HG02981 (cell line): ENCODE results near the gene KLF7.

Source experiments
- ATAC-seq: cut with Tn5 transposase; IDR thresholded peaks from one replicate; pipeline ENCODE4 v1.9.1; 2021; ENCODE audit warnings: mild to moderate bottlenecking, moderate library complexity; ENCODE audit not compliant: unreplicated experiment

KLF7 gene

DNA sequence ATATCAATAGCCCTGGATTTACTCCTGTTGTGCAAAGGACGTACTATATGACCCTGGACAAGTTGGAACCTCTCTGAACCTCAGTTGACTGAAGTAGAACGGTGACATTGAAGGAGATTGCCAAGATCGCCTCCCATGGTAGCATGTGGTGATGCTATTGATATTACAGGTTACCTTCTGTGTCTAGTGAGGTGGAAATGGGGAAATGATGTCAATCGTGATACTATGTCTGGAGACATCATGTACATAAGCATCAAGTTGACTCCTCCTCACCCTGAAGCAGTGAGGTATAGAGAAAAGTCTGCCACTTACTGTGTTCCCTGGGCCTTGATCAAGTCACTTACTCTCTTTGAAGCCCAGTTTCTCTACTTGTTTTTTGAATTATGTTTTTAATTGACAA is 93.9 kb downstream of the KLF7 start:
- no peak for ATAC-seq

DNA sequence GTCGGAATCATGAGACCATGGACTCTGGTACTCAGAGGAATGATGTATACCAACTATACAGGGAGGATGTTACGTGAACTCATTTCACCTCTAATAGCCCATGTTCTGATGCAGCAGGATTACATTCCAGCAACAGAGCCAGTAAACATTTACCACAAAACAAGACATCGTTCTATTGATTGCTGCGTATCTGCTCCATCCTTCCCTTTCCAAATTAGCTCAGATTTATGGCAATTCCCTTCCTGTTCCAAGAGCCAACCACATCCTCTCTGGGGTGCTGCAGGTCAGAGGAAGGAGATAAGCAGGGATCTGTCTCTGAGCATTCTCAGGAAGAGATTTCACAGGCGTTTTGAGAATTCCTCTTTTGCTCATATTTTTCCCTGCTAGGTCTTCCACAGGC is 98.3 kb downstream of the KLF7 start:
- no peak for ATAC-seq

DNA sequence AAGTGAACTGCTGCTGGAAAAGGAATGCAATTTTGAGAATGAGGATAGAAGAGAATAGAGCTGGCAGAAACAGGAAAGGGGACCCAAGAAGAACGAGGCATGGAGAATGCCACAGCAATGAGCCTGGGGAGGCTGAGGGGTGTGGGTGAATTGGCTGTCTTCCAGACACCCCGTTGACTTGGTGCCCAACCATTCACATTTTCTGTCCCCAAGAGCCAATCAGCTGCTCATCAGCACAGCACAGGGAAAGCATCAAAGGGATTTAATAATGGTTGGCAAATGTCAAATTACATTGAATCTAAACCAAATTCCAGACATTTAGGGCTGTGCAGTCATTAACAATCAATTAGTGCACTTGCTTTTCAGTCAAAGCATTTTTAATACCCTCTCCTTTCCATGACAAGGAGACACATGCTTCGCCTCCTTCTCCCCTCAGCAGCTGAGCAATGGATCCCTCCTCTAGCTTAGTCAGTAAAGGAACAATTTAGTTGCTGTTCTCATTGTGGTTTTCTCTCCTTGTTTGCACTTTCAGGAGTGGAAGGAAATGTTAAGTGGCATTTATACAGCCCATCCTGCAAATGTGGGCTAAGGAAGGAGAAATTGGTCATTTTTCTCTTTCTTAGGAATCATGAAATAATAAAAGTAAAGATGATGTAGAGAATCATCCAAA is 98.8 kb downstream of the KLF7 start:
- ATAC-seq, result no peak

DNA sequence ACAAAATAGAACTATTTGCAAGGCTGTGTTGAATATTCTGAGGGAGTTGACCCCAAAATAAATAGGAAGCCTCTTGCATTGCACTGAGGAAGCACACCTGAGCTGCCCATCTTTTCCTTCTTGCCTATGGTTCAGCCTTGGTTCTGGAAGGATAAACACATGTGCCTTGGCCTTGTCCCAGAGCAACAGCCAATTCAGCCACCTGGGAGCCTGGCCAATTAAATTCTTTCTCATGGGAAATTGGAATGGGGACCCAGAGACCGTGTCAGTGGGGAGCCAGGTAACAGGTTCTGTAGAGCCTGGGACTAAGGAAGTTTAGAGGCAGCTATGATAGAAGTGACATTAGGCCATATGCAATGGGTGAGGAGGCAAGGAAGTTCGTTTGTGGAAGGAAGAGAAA is 99.6 kb downstream of the KLF7 start:
- ATAC-seq, result no peak

DNA sequence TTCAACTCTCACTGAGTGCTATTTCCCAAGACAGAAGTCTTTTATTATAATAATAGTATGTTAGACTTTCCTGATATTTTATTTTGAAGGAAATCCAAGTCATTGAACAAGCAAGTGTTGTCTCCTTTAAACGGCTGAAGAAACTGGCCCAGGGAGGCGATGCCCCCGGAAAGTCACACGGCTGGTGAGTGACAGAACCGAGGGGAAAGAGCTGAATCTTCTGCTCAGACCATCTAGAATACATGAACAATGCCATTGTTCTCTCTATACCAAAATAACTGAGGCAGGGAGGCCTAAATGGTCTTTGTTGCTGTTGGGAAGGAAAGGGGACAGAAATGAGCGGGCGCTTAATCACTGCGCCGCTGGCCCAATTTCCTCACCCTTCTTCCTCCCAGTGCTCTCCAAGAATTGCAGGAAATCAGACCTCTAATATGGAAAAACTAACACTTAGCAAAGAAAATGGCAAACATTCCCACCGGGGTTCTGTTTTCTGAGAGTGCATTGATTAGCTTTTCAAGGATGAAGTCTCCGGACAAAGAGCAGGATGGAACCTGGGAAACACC is 101.5 kb downstream of the KLF7 start:
- ATAC-seq, result no peak

DNA sequence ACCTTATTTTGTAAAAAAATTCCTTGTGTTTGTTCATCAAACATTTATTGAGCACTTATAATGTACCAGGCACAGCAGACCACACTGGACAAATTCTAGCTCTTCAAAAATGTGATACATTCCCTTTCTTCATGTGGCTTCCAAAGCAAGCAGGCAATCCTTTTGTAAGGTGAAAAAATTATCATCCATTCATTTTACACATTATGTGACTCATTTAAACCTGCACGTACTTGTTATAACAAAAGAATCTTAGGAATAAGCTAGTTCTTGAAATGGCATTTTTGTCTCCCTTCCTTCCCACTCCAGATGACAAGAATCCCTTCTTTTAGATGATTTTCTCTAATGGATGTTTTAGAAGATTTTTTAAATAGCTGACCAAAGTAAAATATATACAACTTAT is 104.6 kb downstream of the KLF7 start:
- ATAC-seq, result no peak

DNA sequence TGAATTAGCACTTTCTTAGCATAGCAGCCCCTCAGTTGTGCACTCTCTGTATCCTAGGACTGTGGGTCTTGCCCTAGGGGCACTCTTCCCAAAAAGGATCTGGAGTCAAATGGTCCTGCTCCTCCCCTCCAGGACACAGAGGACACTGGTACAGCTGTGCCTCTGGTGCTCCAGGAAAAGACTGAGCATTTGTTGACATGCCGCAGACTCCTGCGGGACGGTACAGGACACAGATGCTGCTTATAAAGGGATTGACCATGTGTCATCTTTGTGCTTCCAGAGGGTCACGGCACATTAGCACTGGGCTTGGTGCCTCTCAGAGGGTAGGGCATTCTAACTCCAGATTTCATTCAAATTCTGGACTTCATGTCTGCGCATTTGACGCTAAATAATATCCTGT is 110.5 kb downstream of the KLF7 start:
- no peak for ATAC-seq

DNA sequence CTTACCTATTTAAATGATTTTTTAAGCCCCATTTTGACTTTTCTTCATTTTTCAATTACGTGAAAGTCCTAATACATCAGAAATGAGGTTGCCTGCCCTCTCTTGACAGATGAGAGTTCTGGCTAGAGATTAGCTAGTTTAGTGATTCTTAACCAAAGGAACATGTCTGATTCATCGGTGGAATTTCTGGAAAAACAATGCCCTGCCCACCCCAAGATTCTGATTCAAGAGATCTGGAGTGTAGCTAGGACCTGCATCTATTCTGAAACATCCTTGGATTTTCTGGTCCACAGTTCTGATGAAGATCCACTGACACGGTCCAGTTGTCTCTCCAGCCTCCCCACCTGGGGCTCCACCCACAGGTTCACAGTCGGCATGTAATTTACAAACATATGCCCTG is 111.2 kb downstream of the KLF7 start:
- no peak for ATAC-seq

DNA sequence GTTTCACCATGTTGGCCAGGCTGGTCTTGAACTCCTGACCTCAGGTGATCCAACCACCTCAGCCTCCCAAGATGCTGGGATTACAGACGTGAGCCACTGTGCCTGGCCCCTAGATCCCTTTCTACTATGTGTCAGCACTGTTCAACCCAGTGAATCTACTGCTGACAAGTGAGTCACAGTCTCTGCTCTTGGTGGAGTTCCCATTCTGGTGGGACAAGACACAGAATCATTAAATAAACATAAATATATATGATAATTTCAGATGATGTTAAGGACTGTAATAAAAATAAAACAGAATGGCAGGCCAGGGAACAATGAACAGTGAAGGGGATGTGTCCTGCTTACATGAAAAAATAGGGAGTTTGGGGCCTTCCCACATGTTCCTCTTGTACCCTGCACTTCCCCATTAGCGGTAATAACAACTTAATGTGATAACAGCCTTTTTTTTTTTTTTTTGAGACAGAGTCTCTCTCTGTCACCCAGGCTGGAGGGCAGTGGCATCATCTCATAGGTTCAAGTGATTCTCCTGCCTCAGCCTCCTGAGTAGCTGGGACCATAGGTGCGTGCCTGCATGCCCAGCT is 114.3 kb downstream of the KLF7 start:
- ATAC-seq, result no peak

DNA sequence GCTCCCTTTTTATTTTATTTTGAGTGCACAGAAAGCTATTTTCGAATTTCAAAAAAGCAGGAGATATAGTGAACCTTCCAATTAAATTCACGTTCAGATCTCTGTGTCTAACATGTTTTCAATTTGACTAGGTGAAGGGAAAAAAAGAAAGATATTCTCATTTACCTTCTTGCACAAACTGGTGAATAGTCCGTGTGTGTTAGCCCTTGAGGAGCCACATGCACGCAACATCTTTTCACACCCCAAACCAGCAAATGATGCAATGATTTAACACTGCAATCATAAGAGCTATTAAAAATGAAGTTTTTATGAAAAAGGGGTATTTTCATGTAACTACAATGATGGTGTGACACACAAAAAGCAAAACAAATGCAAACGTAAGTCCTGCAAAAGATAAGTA is 116.6 kb downstream of the KLF7 start:
- ATAC-seq, result no peak

DNA sequence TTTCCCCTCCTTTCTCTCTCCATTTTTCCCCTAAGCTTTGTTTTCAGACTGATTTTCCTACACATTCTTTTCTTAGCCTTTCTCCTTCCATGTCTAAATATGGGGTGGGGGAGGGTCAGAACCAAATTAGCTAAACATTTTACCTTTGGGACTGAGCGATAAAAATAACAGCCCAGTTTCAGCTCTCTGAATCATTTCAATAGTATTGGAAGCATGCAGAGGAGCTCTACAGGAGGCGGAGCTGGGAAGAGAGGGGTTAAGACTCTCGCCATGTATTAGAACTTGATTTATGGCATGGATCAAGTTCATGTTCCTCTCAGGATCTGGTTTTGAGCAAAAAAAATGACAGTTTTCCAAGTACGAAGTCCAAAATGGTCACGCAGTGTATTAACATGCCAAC is 117.3 kb downstream of the KLF7 start:
- no peak for ATAC-seq

DNA sequence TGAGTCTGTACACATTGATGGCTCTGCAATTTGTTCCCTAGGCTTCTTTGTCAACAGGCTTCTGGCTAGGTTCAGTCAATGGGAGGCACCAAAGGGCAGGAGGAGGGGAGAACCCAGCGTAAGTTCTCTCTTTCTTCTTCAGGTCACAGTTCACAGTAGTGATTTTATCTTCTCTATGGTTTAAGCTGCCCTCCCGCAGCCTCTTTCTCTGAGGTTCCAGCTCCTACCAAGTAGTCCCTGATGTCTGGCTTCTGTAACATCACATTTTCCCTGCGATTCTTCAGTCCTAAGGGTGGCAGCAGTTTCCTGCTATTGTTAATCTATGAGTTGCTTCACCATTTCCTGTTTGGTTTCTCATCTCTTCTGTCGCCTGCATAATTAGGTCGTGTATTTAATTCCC is 119.0 kb downstream of the KLF7 start:
- ATAC-seq, result no peak

DNA sequence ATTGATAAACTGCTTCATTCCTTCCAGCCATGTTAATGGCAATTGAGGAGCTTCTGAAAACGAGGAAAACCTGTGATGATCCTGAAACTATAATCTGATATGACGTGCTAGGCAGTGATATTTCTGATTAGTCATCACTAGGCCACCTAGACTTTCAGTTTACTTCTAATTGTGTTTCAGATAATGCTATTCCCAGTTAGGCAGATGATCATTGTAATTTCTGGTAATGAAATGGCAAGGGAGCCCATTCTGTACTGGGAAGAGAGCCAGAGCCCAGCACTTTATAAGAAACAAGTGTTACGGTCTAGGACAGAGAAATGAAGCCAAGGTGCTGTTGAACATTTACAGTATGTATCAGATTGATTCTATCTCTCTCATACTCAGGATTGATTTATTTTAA is 120.2 kb downstream of the KLF7 start:
- no peak for ATAC-seq

DNA sequence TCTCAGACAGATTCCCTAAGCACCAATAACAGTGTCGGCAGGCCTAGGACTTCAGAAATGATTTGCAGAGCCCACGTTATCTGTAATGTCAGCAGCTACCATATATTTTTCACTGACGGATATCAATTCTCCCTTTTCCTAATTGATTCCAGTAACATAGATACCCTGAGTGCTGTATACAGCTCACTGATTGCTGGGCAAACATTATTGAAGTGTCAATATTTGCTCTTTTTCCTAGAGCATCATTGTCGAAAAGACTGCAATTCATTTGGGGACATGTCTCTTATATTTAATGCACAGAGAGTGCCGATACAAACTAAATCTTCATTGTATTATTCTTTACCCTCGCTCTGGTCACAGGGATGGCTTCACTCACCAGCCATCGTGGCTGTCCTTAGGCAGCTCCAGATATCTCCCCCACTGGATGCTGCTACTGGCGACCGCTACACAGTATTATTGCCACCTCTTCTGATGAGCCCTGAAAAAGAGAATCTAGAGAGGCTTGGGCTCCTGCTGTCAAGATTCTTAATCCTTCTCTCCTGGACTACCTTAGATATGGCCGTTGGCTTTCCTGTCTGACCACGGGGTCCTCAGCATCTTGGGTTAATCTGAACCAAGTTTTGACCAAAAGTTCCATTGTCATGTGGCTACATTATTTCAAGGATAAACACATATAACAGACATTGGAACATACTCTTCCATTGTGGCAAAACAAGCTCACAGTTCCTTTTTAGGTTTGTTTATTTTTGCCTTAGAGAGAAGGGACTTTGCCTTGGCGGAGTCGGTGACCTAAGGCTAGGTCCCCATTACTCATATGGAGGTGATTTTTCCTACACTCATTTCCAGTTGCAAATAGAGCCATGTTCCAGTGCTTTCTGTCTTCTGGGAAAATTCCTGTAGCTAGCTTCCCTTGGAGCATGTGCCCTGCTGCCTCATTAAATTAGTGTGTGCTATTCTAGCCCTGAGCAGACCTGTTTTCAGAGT is 121.1 kb downstream of the KLF7 start:
- no peak for ATAC-seq

DNA sequence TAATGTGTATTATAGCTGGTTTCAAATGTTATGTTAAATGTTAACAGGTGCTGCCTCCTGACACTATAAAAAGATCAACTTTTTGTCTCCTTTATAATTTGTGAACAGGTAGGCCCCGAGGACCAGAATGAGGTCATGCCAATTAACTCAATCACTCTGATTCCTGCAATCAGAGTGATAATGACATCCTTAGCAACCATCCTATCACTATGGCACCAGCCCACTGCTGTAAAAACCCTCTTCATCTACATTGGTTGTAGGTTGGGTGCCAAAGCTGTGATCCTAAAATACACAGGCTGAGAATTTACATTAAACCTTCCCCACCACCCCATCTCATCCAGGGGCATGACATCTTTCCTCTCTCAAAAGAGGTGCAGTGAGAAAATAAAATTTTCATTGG is 122.9 kb downstream of the KLF7 start:
- ATAC-seq, result no peak

DNA sequence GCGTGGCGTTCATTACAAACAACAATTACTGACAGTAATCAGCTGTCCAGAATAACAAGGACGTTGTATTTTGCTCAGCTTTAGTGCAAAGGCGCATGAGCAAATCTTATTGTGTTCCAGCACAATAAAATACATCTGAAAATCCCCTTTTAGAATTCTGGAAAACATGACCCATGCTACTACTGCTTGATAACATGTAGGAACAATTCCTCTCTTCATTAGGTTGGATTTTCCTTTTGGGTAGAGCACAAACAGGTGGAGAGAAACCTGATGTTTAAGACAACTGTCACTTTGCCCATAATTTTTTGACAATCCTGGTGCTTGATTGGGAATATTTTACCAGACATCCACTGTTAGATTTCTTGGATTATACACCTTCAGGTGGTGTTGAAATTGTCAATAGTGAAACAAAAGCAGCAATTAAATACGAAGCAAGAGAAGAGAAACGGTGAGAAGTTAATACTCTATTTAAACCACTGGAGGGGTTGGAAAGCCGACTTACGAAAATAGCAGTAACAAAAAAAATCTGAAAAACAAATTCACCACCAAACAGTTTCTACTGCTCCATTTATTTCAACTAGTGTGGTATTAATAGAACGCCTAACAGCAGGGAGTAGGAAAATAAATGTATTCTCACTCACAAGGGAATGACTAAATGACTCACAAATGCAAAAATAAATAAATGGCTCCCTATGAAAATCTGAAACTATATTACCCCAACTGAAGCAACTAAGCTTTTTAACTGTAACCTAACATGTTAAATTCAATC is 123.8 kb downstream of the KLF7 start:
- ATAC-seq, result no peak

DNA sequence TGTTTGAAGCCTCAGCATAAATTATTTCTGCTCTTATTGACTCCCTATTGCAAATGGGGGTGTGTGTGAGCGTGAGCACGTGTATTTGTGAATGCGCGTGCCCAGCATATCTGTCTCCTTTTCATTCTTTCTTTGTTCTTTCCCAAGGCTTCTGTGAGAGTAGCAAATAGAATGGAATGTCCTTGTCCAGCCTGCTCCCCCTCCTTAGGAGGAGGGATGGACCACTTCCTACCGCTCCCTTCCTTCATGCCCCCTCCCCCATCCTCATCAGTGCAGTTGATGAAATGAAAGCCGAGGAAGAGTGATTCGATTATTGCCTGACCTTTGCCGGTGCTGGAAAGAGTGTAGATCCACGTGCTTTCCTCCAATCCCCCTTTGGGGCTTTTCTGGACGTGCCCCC is 124.5 kb downstream of the KLF7 start:
- ATAC-seq, result no peak

DNA sequence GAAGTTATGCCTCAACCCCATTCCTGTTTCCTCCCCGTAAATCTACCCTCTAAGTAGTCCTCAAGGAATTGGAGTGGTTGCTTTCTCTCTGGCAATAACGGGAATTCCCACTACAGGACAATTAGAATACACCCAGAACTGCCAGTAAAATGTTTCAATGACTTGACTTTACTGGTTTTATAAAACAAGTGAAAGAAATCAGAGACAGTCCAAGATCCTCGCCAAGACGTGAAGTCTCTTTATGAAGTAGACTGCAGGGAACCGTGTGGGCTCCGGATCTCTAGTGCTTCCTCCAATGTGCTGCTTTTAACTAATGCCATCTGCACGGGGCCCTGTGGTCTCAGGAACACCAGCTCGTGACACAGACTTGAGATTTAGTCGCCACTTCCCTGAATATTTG is 125.1 kb downstream of the KLF7 start:
- ATAC-seq, result no peak

DNA sequence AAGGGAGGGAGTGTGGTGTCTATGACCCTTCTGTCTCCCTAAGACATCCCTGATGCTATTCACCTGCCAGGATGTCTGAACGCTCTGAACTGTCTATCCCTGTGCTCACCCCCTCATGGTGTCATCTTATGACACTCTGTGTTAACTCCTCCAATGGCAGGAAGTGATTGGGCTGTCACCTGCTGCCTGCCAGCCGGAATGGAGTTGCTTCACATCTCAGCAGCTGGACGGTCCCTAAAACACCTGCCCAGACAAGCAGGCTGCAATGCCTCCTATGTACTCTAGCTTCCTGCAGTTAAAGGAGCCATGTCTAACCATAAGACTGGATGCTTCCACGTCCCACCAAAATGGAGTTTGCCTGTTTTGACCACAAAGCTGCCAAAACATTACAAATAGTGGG is 126.5 kb downstream of the KLF7 start:
- ATAC-seq, result no peak

DNA sequence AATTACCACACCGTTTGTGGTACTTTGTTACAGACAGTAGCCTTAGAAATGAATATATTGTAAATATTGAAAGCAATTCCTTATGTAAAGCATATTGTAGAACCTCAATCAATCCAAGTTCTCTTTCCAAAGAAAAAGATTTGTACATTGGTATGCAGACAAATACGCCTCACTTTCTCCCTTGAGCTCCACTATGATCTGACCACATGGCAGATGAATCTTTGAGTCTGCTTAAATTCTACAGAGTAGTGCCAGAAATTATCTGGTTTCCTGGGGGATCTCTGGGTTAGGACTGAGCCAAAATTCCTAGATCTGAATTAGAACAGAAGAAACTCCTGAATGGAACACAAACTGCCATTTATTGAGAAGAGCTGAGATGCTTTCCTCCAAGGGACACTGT is 127.4 kb downstream of the KLF7 start:
- ATAC-seq, result no peak

DNA sequence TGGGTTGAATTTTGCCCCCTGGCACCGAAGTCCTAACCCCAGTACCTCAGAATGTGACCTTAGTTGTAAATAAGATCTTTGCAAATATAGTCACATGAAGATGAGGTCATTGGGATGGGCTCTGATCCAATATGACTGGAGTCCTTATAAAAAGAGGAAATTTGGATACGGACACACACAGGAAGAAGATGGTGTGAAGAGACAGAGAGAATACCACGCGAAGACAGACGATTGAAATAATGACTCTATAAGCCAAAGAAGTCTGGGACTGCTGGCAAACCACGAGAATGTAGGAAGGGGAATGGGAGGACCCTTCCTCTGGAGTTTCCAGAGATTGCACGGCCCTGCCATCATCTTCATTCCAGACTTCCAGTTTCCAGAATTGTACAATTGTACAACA is 127.9 kb downstream of the KLF7 start:
- no peak for ATAC-seq
